T-helper 22 cell (primary cell): Measurements from ENCODE around the gene PIGO.

Source experiments
- DNase-seq: peaks from one replicate; pipeline ENCODE4 v3.0.0-alpha.2; 2020; ENCODE audit warnings: low read depth

PIGO gene

DNA sequence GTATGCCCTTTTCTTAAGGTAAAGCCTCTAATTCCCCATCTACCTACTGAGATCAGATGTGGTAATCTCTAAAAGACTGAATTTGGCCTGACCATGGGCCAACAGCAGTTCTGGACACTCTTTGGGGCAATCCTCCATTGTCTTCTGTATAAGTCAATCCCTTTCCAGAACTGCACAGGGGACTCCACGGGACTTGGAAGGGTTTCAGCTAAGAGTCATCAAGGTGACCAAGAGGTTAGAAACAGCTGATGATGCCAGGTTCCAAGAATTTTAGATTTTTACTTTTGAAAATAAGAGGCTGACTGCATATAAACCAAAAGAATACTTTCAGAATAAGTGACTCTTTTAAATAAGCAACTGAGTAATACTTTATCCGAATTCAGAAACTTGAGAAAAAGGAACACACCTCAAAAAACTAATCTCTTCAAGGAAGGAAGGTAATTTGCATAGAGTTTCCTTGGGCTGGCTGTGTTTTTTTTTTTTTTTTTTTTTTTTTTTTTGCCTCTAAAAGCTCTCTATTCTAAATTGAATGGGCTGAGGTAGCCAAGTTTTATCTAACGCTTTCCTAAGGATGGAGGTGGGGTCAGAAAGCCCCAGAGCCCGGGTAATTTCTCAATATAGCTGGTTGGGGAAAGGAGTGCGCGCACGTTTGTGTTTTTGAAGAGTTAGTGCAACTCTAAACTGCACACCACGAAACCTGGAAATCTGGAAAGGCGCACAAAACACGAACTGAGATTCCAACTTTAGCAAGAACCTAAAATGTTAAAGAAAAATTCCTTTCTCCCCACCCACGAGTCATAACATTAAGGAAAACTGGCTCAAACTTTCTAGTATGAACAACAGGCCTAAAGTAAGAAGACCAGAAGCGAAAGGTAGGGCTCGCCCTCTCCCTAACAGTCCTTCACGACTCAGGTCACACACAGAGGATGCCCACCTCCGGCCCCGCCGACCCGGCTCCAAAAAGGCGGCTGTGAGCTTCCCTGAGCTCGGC, 25.3 kb downstream of the PIGO start:
- no peak for DNase-seq

GRCh38 chr9:35069020-35069419, 27.4 kb downstream of the PIGO start:
- DNase-seq = no peak

- DNase-seq = no peak
Measured at GRCh38 chr9:35067056-35067455, 29.3 kb downstream of the PIGO start.

DNA sequence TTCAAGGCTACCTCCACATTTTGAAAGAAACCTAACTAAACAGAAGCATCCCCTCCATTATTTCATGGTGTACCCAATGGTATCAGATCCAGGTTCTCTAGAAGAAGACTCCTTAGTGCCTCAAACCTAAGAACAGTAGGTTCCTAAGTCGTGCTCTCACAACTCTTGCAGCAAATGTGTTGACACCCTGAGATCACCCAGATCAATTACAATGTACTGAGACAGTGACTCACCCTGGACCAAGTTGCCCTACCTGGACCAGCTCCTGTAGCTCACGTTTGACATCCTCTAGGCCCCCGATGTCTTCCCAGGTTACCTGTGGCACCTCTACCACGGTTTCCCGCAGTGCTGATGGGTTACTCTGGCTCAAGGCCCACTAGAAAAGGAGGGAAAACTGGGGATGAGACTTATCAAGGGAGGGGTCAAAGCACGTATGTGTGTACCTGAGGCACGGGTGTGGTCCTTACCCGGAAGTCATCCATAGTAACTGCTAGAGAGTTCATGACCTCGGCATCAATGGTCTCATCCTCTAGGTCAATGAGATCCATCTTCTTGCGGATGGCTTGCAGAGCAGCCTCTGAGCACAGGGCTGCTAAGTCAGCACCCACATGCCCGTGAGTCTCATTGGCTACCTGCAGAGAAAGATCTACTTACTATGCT, 35.7 kb downstream of the PIGO start:
- no peak for DNase-seq

GRCh38 chr9:35059438-35059837, 37.0 kb downstream of the PIGO start:
- no peak for DNase-seq

- DNase-seq = no peak
Measured at GRCh38 chr9:35057271-35057620, 39.1 kb downstream of the PIGO start.

DNA sequence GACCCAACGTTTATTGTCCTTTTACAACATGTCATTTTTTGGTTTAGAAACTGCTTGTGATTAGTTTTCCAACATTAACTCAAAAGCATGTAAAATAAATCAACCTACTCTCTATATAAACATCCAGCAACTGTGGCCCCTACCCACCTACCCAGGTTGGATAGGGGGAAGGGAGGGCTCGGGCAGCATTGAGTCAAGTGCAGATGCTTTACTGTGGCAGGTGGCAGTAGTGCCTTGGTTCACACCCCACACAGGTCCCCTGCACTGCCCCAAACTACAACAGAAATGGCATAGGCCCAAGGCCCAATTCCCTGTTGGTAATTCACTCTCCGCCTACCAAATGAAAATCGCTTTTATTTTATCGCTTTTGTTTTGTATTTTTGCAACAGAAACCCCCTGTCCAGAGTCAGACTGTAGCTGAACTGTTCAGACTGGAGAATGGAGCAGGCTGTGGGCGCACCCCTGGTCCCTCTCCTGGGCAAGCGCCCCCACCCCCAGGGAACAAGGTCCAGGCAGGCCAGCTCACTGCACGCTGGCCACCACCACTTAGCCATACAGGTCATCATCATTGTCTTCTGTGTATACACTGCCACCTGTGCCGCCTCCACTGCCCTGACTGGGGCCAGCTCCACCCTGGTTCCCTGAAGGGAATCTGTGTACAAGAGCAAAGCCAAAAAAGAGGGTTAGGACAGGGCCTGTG, 39.7 kb downstream of the PIGO start:
- no peak for DNase-seq

DNA sequence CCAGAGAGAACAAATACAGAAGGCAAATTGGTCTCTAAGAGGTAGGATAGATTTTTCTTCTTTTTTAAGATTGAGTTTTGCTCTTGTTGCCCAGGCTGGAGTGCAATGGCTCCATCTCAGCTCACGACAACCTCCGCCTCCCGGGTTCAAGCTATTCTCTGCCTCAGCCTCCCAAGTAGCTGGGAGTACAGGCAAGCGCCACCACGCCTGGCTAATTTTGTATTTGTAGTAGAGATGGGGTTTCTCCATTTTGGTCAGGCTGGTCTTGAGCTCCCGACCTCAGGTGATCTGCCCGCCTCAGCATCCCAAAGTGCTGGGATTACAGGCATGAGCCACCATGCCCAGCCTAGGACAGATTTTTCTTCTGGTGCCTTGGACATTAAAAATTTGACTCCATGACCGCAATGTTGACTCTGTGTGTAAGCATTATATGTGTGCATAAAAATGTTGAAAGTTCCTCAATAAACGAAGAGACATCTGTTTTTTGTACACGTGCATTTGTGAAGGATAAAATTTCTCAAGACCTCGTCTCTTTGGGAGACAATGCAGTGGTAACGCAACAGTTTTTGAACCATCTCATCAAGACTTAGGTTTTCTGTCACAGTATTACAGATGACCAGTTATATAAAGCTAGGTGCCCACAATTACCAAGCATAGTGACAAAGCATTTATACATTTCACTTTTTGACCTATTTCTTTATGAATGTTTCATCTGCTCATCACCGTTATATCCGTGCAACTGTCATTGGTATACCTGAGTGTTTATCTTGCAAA, 41.3 kb downstream of the PIGO start:
- no peak for DNase-seq

- no peak for DNase-seq
Measured at GRCh38 chr9:35054185-35054835, 42.1 kb downstream of the PIGO start.

DNA sequence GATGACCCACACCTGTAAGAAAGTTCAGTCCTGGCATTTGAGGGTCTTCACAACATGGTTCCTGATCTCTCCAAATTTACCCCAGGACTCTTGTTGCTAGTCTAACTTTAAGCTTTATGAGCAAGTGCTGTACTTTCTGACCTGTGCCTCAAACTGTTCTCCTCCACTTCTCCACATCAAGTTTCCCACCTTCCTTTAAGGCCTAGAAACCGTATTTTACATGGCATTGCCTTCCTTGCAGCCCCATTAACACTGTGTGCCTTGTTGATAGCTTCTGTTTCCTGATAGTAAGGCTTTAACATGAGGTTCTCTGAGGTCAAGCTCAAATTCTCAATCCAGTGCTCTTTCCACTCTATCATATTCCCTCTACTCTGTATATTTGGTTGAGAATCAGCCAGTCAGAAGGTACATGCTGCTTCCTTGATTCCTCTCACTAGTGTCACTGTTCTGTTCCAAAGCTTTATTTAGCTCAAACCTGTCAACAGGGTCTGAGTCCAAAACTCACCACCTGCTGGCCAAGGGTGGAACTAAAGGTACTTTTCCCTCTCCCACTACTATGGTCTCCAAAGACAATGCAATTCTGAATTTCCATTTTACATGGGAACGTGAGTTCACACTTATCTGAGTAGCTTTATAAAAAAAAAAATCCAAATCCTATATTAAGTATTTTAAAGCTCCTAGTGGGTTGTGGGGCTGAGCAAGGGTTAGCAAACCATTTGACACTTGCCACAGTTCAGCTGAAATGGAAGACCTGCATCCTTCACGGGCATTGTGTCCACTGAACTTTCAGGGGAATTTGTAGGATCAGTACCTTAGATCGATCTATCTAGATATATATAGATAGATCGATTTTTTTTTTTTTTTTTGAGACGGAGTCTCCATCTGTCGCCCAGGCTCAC, 45.1 kb downstream of the PIGO start:
- DNase-seq = no peak

DNA sequence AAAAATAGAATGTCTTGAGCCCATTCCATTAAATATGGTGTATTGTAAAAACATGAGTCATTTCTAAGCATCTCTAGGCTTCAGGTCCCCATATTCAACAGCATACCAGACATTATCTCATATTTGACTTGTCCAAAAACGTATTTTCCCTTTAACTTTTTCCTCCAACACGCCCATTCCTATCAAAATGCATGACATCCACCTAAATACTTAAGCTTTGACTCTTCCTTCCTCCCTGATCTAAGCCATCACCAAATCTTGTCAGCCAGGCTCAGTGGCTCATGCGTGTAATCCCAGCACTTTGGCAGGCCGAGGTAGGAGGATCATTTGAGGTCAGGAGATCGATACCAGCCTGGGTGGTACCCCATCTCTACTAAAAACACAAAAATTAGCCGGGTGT, 47.9 kb downstream of the PIGO start:
- no peak for DNase-seq

- DNase-seq = no peak
Measured at GRCh38 chr9:35044071-35044470, 52.3 kb downstream of the PIGO start.

DNA sequence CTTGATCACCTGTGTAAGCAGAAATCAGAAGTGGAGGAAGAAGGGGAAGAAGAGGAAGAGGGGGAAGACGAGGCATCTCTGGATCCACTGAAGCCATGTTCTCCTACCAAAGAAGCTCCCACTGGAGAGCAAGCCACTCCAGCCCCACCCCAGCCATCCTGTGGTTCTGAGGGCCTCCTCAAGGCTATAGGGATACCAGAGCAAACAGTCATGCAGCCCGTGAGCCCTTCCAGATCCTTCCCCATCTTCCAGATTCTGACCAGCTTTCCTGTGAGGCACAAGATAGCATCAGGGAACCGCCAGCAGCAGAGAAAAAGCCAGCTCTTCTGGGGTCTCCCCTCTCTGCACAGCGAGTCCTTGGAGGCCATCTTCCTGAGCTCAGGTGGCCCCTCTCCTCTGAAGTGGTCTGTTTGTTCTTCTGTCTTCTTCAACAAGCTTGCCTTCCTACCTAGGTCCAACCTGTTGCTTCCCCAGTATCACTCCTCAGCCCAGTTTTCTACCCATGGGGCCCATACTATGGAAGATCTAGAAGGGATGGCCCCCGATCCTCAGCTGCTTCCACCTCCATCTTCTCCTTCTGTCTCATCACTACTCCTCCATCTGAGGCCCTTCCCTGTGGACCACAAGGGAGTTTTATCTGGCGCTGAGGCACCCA, 53.4 kb downstream of the PIGO start:
- DNase-seq = no peak

GRCh38 chr9:35042081-35042604, 54.2 kb downstream of the PIGO start:
- DNase-seq = no peak
